Measurements from ENCODE around the gene FNDC3B.

GRCh38 chr3:172354931-172355499 is 315.6 kb downstream of the FNDC3B start:
- TF ChIP-seq, protein P1, sequence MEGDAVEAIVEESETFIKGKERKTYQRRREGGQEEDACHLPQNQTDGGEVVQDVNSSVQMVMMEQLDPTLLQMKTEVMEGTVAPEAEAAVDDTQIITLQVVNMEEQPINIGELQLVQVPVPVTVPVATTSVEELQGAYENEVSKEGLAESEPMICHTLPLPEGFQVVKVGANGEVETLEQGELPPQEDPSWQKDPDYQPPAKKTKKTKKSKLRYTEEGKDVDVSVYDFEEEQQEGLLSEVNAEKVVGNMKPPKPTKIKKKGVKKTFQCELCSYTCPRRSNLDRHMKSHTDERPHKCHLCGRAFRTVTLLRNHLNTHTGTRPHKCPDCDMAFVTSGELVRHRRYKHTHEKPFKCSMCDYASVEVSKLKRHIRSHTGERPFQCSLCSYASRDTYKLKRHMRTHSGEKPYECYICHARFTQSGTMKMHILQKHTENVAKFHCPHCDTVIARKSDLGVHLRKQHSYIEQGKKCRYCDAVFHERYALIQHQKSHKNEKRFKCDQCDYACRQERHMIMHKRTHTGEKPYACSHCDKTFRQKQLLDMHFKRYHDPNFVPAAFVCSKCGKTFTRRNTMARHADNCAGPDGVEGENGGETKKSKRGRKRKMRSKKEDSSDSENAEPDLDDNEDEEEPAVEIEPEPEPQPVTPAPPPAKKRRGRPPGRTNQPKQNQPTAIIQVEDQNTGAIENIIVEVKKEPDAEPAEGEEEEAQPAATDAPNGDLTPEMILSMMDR (IDR thresholded peaks at IDR 0.05; ENCODE audit: low read depth, low read length): no peak
- TF ChIP-seq POLR2A (IDR thresholded peaks at IDR 0.05; ENCODE audit: extremely low read depth, insufficient read length) (no peak), MAX (IDR thresholded peaks at IDR 0.05; ENCODE audit: low read depth, low read length) (no peak), MYC (IDR thresholded peaks at IDR 0.05; ENCODE audit: low read depth, low read length) (no peak)
